Left renal pelvis (tissue), 4 donors: ENCODE data around the gene HENMT1. TPM values are rescaled to one million over a fixed set of nuclear protein-coding genes. Genes with fewer than 3 reads are reported as not detected.

ENCODE experiments used
- DNase-seq, 4 donors: peaks; one replicate each; pipeline ENCODE4 v3.0.0-alpha.2; 2013; ENCODE audit warnings: low read depth in 4 of 4, low spot score in 3 of 4
- polyA plus RNA-seq, 4 donors: library from polyadenylated mRNA; unstranded; fragments of 120-200 nt; gene quantifications; one replicate each; pipeline ENCODE4 v1.2.1, GENCODE V29; 2013; ENCODE audit not compliant: insufficient read length in 4 of 4

The HENMT1 gene
- polyA plus RNA-seq, 4 donors = 11.2 to 19.5 (median 14.2) TPM

- no peak for DNase-seq
Measured at GRCh38 chr1:108636876-108637275, 24.0 kb downstream of the HENMT1 start.

- DNase-seq = no peak
Measured at GRCh38 chr1:108634521-108634920, 26.4 kb downstream of the HENMT1 start.

- DNase-seq = no peak
Measured at GRCh38 chr1:108628665-108629064, 32.2 kb downstream of the HENMT1 start.

DNA sequence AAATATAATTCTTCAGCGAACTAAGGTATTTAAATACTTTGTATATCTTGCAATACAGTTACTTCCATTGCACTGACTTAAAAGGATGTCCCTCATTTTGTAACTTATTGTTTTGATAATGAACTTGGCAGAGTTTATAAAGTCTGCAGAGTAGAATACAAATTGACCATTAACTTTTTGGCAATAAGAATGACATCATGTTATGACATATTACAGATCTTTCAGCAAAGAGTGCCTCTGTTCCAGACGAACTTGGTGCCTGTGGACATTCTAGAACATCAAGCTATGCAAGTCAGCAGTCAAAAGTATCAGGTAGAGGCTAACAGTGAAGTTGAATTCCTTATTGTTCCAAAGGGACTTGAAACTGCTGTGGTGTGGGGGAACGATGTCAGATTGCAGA lies 32.9 kb downstream of the HENMT1 start:
- DNase-seq = no peak

- no peak for DNase-seq
Measured at GRCh38 chr1:108627256-108627655, 33.6 kb downstream of the HENMT1 start.

DNA sequence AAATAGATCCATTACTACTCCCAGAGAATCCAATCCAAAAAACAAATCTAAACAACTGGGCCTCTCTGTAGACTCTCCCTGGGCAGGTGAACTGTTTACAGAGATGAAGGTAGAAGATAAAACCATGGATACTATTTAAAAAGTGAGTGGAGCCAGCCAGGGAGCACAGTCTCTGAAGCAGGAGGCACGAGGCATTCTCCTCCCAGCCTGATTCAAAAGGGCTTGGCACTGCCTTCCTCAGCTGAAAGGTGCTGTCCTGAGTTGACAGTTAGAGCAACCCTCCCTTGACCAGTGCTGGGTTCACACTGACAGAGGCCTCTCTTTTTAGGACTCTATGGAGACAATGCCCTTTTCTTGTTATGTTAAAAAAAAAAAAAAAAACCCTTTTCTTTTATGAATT lies 36.8 kb downstream of the HENMT1 start:
- DNase-seq = no peak

GRCh38 chr1:108617724-108618056 lies 43.2 kb downstream of the HENMT1 start:
- DNase-seq = no peak

DNA sequence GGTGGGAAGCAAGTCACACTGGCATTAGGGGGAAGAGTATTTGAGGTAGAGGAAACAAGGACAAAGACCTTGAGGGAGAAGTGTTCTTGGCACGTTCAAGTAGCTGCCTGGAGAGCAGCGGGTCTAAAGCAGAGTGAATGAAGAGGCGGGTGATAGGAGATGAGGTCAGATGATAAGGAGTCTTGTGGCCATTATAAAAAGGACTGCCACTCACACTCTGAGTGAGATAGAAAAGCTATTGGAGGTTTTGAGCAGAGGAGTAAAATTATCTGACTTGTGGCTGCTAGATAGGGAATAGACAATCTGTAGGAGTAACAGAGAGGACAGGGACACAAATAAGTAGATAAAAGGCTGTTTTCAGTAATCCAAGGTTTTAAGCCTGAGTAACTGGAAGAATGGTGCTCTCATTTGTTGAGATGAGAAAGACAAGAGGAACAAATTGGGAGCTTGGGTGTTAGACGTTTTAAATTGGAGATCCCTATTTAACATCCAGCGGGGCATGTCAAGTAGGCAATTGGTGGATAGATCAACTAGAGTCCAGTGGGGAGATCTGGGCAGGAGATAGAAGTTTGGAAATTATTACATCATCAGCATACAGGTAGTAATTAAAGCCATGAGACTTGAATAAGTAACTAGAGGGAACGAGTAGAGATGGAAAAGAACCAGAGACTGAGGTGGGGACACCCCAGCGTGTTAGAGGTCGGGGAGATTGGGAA lies 43.7 kb downstream of the HENMT1 start:
- DNase-seq = no peak

GRCh38 chr1:108615544-108615943 lies 45.3 kb downstream of the HENMT1 start:
- no peak for DNase-seq

DNA sequence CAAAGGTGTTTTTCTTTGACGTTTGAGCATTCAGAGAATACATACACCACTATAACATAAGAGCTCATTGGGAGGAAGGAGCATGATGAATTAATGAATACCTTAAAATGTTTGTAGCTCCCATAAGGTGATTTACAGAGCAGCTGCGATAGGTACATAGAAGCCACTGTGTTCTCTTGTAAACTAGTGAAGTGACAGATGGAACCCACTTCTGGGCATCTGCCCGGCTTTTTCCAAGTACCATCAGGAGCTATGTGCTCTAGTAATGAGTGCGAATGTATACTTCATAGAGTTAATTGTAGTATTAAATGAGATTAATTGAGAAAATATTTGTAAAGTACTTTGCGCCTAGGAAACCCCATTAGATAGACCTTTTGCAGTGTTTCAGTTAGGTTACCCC lies 48.4 kb downstream of the HENMT1 start:
- no peak for DNase-seq

- DNase-seq = no peak
Measured at GRCh38 chr1:108611984-108612383, 48.9 kb downstream of the HENMT1 start.

GRCh38 chr1:108610073-108610472 lies 50.8 kb downstream of the HENMT1 start:
- DNase-seq = no peak

DNA sequence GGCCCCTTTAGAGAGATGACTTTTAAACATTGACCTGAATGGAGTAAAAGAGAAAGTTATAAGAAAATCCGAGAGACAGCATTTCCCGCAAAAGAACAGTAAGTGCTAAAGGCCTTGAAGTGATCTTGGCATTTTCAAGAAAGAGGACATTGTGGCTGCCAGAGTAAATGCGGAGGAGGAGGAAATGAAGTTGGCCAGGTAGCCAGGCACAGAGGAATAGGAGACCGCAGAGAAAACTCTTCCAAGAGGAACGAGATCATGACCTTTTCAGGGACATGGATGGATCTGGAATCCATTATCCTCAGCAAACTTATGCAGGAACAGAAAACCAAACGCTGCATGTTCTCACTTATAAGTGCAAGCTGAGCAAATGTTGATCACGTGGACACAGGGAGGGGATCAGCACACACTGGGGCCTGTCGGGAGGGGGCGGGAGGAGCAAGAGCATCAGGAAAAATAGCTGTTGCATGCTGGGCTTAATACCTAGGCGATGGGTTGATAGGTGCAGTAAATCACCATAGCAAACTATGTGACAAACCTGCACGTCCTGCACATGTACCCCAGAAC lies 51.3 kb downstream of the HENMT1 start:
- DNase-seq = no peak

GRCh38 chr1:108606478-108606877 lies 54.4 kb downstream of the HENMT1 start:
- DNase-seq = no peak

GRCh38 chr1:108605633-108606032 lies 55.3 kb downstream of the HENMT1 start:
- DNase-seq = no peak

DNA sequence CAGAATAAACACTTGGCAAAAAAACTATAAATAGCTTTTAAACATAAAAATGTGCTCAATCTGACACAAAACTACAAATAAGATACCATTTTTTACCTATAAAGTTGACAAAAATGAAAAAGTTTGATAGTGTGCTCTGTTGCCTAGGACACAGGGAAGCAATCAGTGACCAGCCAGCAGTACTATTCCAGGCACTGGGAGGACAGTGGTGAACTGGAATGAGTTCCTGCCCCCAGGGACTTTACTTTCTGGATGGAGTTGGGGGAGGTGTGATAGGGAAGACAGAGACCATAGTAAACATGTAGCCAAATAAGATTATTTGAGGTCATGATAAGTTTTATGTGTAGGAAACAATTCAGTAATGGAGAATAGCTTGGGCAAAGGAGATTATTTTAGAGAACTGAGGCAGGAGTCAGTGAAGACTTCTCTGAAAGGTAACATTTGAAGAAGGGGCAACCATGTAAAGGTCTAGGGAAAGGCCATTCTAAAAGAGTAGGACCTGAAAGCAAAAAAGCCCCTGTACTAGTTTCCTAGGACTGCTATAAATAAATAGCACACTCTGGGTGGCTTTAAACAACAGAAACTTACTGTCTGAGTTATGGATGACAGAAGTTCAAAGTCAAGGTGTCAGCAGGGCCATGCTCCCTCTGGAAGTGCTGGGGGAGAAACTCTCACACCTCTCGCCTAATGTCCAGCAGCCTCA lies 59.0 kb downstream of the HENMT1 start:
- no peak for DNase-seq

GRCh38 chr1:108600504-108600903 lies 60.4 kb downstream of the HENMT1 start:
- no peak for DNase-seq

DNA sequence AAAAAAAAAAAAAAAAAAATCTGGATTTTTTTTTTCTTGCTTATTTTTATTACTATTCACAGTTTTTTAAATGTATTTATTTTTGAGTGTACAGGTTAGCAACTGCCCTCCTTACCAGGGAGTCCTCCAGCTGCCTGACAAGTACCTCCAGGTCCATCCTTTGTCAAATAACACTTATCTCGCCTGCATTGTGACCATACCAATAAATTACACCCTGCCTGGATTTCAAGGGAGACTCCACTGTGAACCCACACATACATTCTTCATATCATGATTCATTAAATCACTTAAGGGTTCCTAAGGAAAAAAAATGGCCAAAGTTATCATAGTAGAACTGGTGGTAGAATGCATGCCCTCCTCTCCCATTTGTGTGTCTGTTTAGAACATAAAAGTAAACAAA lies 62.6 kb downstream of the HENMT1 start:
- DNase-seq = no peak
